Prostate gland (tissue), 2 donors: ENCODE results near the gene CD3G. TPM values are rescaled to one million over a fixed set of nuclear protein-coding genes. Genes with fewer than 3 reads are reported as not detected.

ENCODE experiments used
- DNase-seq: peaks from one replicate; pipeline ENCODE4 v3.0.0-alpha.2; 2019; ENCODE audit warnings: low spot score
- H3K27ac ChIP-seq, 2 donors: fragments of 200-600 bp; sonication (generic); 2 replicates each; pipeline ENCODE4 v1.5.1; 2017 to 2019
- H3K27me3 ChIP-seq: fragments of 200-600 bp; sonication (generic); replicated peaks from 2 replicates; pipeline ENCODE4 v1.5.1; 2019; ENCODE audit not compliant: insufficient read depth
- H3K36me3 ChIP-seq, 2 donors: fragments of 200-600 bp; sonication (generic); 1 replicate in 1 of 2; 2 replicates in 1 of 2; pipeline versions ENCODE4 v1.5.1 to v1.8.1; 2017 to 2019
- H3K4me1 ChIP-seq: fragments of 200-600 bp; sonication (generic); replicated peaks from 2 replicates; pipeline ENCODE4 v1.5.1; 2019
- H3K4me3 ChIP-seq, 2 donors: fragments of 200-600 bp; sonication (generic); 2 replicates each; pipeline ENCODE4 v1.5.1; 2017 to 2019
- H3K9me3 ChIP-seq: fragments of 200-600 bp; sonication (generic); 2 replicates; pipeline ENCODE4 v1.5.1; 2017
- CTCF ChIP-seq, 4 experiments: fragments of 200-600 bp in 2 of 4; fragments of 450-650 bp in 2 of 4; sonication (generic) in 2 of 4; IDR thresholded peaks; 1 replicate in 3 of 4; 2 replicates in 1 of 4; pipeline ENCODE4 v1.5.1; 2016 to 2019; ENCODE audit warnings: antibody characterized with exemption in 4 of 4, mild to moderate bottlenecking in 2 of 4, moderate library complexity in 2 of 4
- POLR2A ChIP-seq: fragments of 450-650 bp; IDR thresholded peaks from one replicate; pipeline ENCODE4 v1.6.1; 2016; ENCODE audit warnings: antibody characterized with exemption, mild to moderate bottlenecking
- POLR2AphosphoS5 ChIP-seq: sonication (generic); formaldehyde crosslinking; IDR thresholded peaks from one replicate; pipeline ENCODE4 v1.6.1; 2017; ENCODE audit warnings: antibody characterized with exemption
- WGBS: methylation state at CpG from one replicate; pipeline ENCODE4 v1.1.5; 2018; 5-methylcytosine and 5-hydroxymethylcytosine counted together
- intact Hi-C: fragments of 100-400 bp; cut with DNase I; formaldehyde crosslinking; loops from one replicate; pipeline ENCODE4 v1.14.2; 2022
- total RNA-seq, 2 donors: library from RNA; depleted of rRNA; stranded (reverse); fragments of >200 nt; gene quantifications; one replicate each; pipeline ENCODE4 v1.1.0, GENCODE V29; 2016

Gene CD3G
- total RNA-seq, 2 donors from 2014 or later, result 1.2 to 1.7 TPM

GRCh38 chr11:118338637-118339061 is 5.5 kb upstream of the CD3G start:
- H3K27me3 ChIP-seq, result no peaks in the 10 kb centered on the region
- no peak for DNase-seq

GRCh38 chr11:118339281-118339961 is 4.7 kb upstream of the CD3G start:
- H3K27ac ChIP-seq, result no peak overlapping the region
- TF ChIP-seq CTCF (IDR thresholded peaks at IDR 0.05) (no peak), POLR2AphosphoS5 (no peak), POLR2A (no peak)
- H3K36me3 ChIP-seq, result no peaks in the 10 kb centered on the region
- DNase-seq, result no peak
- H3K27me3 ChIP-seq, result no peaks in the 10 kb centered on the region
- H3K4me1 ChIP-seq, result no peaks in the 10 kb centered on the region
- intact Hi-C loops, result no loop called here
- WGBS, result 83% methylated on average over 5 of the region's 5 CpGs
- H3K4me3 ChIP-seq, result no peak overlapping the region
- no peaks in the 10 kb centered on the region for H3K9me3 ChIP-seq

More at GRCh38 chr11:118338637-118339061, 5.5 kb upstream of the CD3G start:
- WGBS, result 60% methylated on average over 7 of the region's 7 CpGs
- Histone ChIP-seq H3K4me3 (no peak overlapping the region), H3K27ac (no peak overlapping the region), H3K36me3 (no peaks in the 10 kb centered on the region), H3K4me1 (no peaks in the 10 kb centered on the region), H3K9me3 (no peaks in the 10 kb centered on the region)
- TF ChIP-seq CTCF (IDR thresholded peaks at IDR 0.05), result no peak
- no peak for TF ChIP-seq POLR2A
- no peak for TF ChIP-seq POLR2AphosphoS5
- intact Hi-C loops, result no loop called here

- Histone ChIP-seq H3K4me1 (no peaks in the 10 kb centered on the region), H3K27ac (no peak overlapping the region), H3K4me3 (no peak overlapping the region), H3K36me3 (no peaks in the 10 kb centered on the region), H3K9me3 (no peaks in the 10 kb centered on the region), H3K27me3 (no peaks in the 10 kb centered on the region)
- no peak for TF ChIP-seq POLR2A
- no peak for TF ChIP-seq CTCF (IDR thresholded peaks at IDR 0.05)
- TF ChIP-seq POLR2AphosphoS5, result no peak
- intact Hi-C loops, result no loop called here
- WGBS, result 82% methylated on average over 3 of the region's 3 CpGs
- no peak for DNase-seq
Measured at GRCh38 chr11:118340449-118340848, 3.7 kb upstream of the CD3G start.

GRCh38 chr11:118341261-118341660 is 2.9 kb upstream of the CD3G start:
- WGBS, result 96% methylated on average over 3 of the region's 3 CpGs
- Histone ChIP-seq H3K4me1 (no peaks in the 10 kb centered on the region), H3K27me3 (no peaks in the 10 kb centered on the region), H3K4me3 (no peak overlapping the region), H3K36me3 (no peaks in the 10 kb centered on the region), H3K27ac (no peak overlapping the region), H3K9me3 (no peaks in the 10 kb centered on the region)
- TF ChIP-seq POLR2A (no peak), CTCF (IDR thresholded peaks at IDR 0.05) (no peak), POLR2AphosphoS5 (no peak)
- no peak for DNase-seq
- intact Hi-C loops, result no loop called here

GRCh38 chr11:118341815-118342489 is 2.2 kb upstream of the CD3G start:
- no peaks in the 10 kb centered on the region for H3K27me3 ChIP-seq
- H3K27ac ChIP-seq, result no peak overlapping the region
- intact Hi-C loops, result no loop called here

More at GRCh38 chr11:118341815-118342489, 2.2 kb upstream of the CD3G start:
- DNase-seq, result no peak
- 90% methylated on average over 5 of the region's 5 CpGs for WGBS
- Histone ChIP-seq H3K4me1 (no peaks in the 10 kb centered on the region), H3K4me3 (no peak overlapping the region), H3K9me3 (no peaks in the 10 kb centered on the region), H3K36me3 (no peaks in the 10 kb centered on the region)
- TF ChIP-seq POLR2AphosphoS5 (no peak), CTCF (IDR thresholded peaks at IDR 0.05) (no peak), POLR2A (no peak)
